GM23248 (cell line): ENCODE data around the gene DPAGT1.

Experiments
- EZH2 ChIP-seq: fragments of 200-600 bp; sonication (generic); IDR thresholded peaks from 2 replicates; pipeline ENCODE4 v1.6.1; 2018; ENCODE audit warnings: antibody characterized with exemption, mild to moderate bottlenecking; ENCODE audit not compliant: insufficient read depth, poor library complexity, severe bottlenecking
- EZH2phosphoT487 ChIP-seq: fragments of 200-600 bp; sonication (generic); IDR thresholded peaks from 2 replicates; pipeline ENCODE4 v1.6.1; 2018; ENCODE audit warnings: antibody characterized with exemption, moderate library complexity, mild to moderate bottlenecking, low read depth; ENCODE audit not compliant: insufficient read depth

GRCh38 chr11:119049081-119049480 lies 52.6 kb downstream of the DPAGT1 start:
- TF ChIP-seq EZH2 = no peak
- TF ChIP-seq EZH2phosphoT487 = no peak
